CD14-positive monocyte (primary cell): ENCODE measurements around the gene ARMC9. TPM values are rescaled to one million over a fixed set of nuclear protein-coding genes. Genes with fewer than 3 reads are reported as not detected.

ENCODE experiments used
- DNase-seq, 3 donors: peaks; one replicate each; pipeline ENCODE4 v3.0.0-alpha.2; 2011 to 2022
- H2AFZ ChIP-seq: 2 replicates; pipeline ENCODE4 v1.6.0; 2012; ENCODE audit warnings: mild to moderate bottlenecking, low read depth, low read length, inconsistent platforms; ENCODE audit not compliant: insufficient read depth, poor library complexity, severe bottlenecking
- H3K27ac ChIP-seq, 2 donors: 1 replicate in 1 of 2; 2 replicates in 1 of 2; pipeline ENCODE4 v1.5.1; 2012 to 2013; ENCODE audit warnings: low read length in 2 of 2, control low read depth in 1 of 2, inconsistent platforms in 1 of 2, low read depth in 1 of 2, mild to moderate bottlenecking in 1 of 2
- H3K27me3 ChIP-seq, 2 donors: one replicate each; pipeline versions ENCODE4 v1.6.0 to v1.6.1; 2011 to 2013; ENCODE audit warnings: low read length in 2 of 2; ENCODE audit not compliant: control insufficient read depth in 2 of 2, insufficient read depth in 2 of 2
- H3K36me3 ChIP-seq, 2 donors: replicated peaks in 1 of 2; 1 replicate in 1 of 2; 2 replicates in 1 of 2; pipeline versions ENCODE4 v1.5.1 to v1.6.1; 2012 to 2013; ENCODE audit warnings: low read length in 2 of 2, control low read depth in 1 of 2, inconsistent platforms in 1 of 2, mild to moderate bottlenecking in 1 of 2; ENCODE audit not compliant: insufficient read depth in 2 of 2, control insufficient read depth in 1 of 2
- H3K4me1 ChIP-seq, 2 donors: 1 replicate in 1 of 2; 2 replicates in 1 of 2; pipeline versions ENCODE4 v1.5.1 to v1.6.1; 2012 to 2013; ENCODE audit warnings: low read length in 2 of 2, control low read depth in 1 of 2, inconsistent platforms in 1 of 2, mild to moderate bottlenecking in 1 of 2, moderate library complexity in 1 of 2; ENCODE audit not compliant: insufficient read depth in 2 of 2, control insufficient read depth in 1 of 2
- H3K4me2 ChIP-seq: replicated peaks from 2 replicates; pipeline ENCODE3; 2012; ENCODE audit warnings: low read length, moderate library complexity, mild to moderate bottlenecking; ENCODE audit not compliant: poor library complexity, severe bottlenecking; ENCODE audit errors: extremely low read depth
- H3K4me3 ChIP-seq, 3 experiments: fragments of 200-600 bp in 1 of 3; sonication (generic) in 1 of 3; replicated peaks in 1 of 3; 1 replicate in 2 of 3; 2 replicates in 1 of 3; pipeline ENCODE4 v1.5.1; 2011 to 2013; ENCODE audit warnings: low read length in 3 of 3, mild to moderate bottlenecking in 3 of 3, control low read depth in 2 of 3, low read depth in 2 of 3, inconsistent platforms in 1 of 3, moderate library complexity in 1 of 3
- H3K79me2 ChIP-seq: 2 replicates; pipeline ENCODE4 v1.6.0; 2012; ENCODE audit warnings: mild to moderate bottlenecking, control low read depth, inconsistent platforms, low read length, moderate library complexity; ENCODE audit not compliant: insufficient read depth
- H3K9ac ChIP-seq: 2 replicates; pipeline ENCODE4 v1.6.0; 2017; ENCODE audit warnings: low read length, mild to moderate bottlenecking; ENCODE audit not compliant: insufficient read depth, poor library complexity, severe bottlenecking
- H3K9me3 ChIP-seq, 2 donors: replicated peaks in 1 of 2; 1 replicate in 1 of 2; 2 replicates in 1 of 2; pipeline versions ENCODE4 v1.5.1 to v1.6.1; 2012 to 2013; ENCODE audit warnings: low read length in 2 of 2, control low read depth in 1 of 2; ENCODE audit not compliant: control insufficient read depth in 1 of 2, insufficient read depth in 1 of 2
- H4K20me1 ChIP-seq: 2 replicates; pipeline ENCODE4 v1.6.0; 2012; ENCODE audit warnings: mild to moderate bottlenecking, low read length, control low read depth, moderate library complexity; ENCODE audit not compliant: insufficient read depth
- H3K27ac Mint-ChIP-seq, 7 donors: one replicate each; pipeline ENCODE4 v1.8.0; 2020; ENCODE audit warnings: mild to moderate bottlenecking in 7 of 7, mixed read lengths in 7 of 7, moderate library complexity in 6 of 7, inconsistent platforms in 2 of 7
- H3K27me3 Mint-ChIP-seq, 3 donors: one replicate each; pipeline ENCODE4 v1.8.0; 2021 to 2022; ENCODE audit warnings: low read depth in 3 of 3, mild to moderate bottlenecking in 3 of 3, mixed read lengths in 3 of 3, moderate library complexity in 3 of 3, inconsistent platforms in 1 of 3
- H3K36me3 Mint-ChIP-seq, 2 donors: one replicate each; pipeline ENCODE4 v1.8.0; 2020; ENCODE audit warnings: mixed read lengths in 2 of 2, inconsistent platforms in 1 of 2, mild to moderate bottlenecking in 1 of 2
- H3K4me1 Mint-ChIP-seq: one replicate; pipeline ENCODE4 v1.8.0; 2020; ENCODE audit warnings: mild to moderate bottlenecking, mixed read lengths
- H3K4me3 Mint-ChIP-seq, 2 donors: one replicate each; pipeline ENCODE4 v1.8.0; 2020; ENCODE audit warnings: mild to moderate bottlenecking in 2 of 2, mixed read lengths in 2 of 2, moderate library complexity in 1 of 2
- H3K9me3 Mint-ChIP-seq, 7 donors: one replicate each; pipeline ENCODE4 v1.8.0; 2020 to 2022; ENCODE audit warnings: mixed read lengths in 7 of 7, mild to moderate bottlenecking in 6 of 7, moderate library complexity in 6 of 7, inconsistent platforms in 2 of 7
- WGBS: methylation state at CpG from one replicate; pipeline ENCODE4 v1.1.5; 2013; ENCODE audit warnings: missing lambda C conversion rate; ENCODE audit not compliant: insufficient coverage; 5-methylcytosine and 5-hydroxymethylcytosine counted together
- intact Hi-C, 2 donors: fragments of 100-400 bp; cut with micrococcal nuclease; formaldehyde crosslinking; loops; one replicate each; pipeline versions ENCODE4 v1.15.0 to v1.15.1; 2023
- polyA plus RNA-seq, 3 donors: library from polyadenylated mRNA; depleted of rRNA in 1 of 3; unstranded in 2 of 3; stranded (reverse) in 1 of 3; fragments of 300-500 nt in 2 of 3; fragments of >200 nt in 1 of 3; fragmentation: Illumina TruSeq in 2 of 3; gene quantifications; 1 replicate in 2 of 3; 2 replicates in 1 of 3; pipeline ENCODE4 v1.2.3, GENCODE V29; 2012 to 2021
- TF ChIP-seq, protein P1 (sequence below): fragments of 200-600 bp; IDR thresholded peaks from one replicate; pipeline ENCODE4 v1.8.0; 2022; ENCODE audit warnings: antibody characterized with exemption, mild to moderate bottlenecking

ARMC9 gene
- polyA plus RNA-seq, 3 donors = 0.07 to 0.27 TPM; not detected in 1

DNA sequence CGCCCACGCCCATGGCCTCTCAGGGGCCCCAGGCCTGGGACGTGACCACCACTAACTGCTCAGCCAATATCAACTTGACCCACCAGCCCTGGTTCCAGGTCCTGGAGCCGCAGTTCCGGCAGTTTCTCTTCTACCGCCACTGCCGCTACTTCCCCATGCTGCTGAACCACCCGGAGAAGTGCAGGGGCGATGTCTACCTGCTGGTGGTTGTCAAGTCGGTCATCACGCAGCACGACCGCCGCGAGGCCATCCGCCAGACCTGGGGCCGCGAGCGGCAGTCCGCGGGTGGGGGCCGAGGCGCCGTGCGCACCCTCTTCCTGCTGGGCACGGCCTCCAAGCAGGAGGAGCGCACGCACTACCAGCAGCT is 199.5 kb downstream of the ARMC9 start:
- TF ChIP-seq, protein P1, sequence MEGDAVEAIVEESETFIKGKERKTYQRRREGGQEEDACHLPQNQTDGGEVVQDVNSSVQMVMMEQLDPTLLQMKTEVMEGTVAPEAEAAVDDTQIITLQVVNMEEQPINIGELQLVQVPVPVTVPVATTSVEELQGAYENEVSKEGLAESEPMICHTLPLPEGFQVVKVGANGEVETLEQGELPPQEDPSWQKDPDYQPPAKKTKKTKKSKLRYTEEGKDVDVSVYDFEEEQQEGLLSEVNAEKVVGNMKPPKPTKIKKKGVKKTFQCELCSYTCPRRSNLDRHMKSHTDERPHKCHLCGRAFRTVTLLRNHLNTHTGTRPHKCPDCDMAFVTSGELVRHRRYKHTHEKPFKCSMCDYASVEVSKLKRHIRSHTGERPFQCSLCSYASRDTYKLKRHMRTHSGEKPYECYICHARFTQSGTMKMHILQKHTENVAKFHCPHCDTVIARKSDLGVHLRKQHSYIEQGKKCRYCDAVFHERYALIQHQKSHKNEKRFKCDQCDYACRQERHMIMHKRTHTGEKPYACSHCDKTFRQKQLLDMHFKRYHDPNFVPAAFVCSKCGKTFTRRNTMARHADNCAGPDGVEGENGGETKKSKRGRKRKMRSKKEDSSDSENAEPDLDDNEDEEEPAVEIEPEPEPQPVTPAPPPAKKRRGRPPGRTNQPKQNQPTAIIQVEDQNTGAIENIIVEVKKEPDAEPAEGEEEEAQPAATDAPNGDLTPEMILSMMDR = no peak
- H3K27ac Mint-ChIP-seq = no peak overlapping the region
- peaks cover 14 to 29% (median 17%) of the 10 kb centered on the region in 3 donors for H3K27me3 Mint-ChIP-seq

DNA sequence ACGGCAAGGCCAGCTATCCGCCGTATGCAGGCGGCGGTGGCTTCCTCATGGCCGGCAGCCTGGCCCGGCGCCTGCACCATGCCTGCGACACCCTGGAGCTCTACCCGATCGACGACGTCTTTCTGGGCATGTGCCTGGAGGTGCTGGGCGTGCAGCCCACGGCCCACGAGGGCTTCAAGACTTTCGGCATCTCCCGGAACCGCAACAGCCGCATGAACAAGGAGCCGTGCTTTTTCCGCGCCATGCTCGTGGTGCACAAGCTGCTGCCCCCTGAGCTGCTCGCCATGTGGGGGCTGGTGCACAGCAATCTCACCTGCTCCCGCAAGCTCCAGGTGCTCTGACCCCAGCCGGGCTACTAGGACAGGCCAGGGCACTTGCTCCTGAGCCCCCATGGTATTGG is 200.2 kb downstream of the ARMC9 start:
- Mint-ChIP-seq H3K27me3 (peaks cover 14 to 27% (median 17%) of the 10 kb centered on the region in 3 donors), H3K27ac (no peak overlapping the region), H3K36me3 (no peaks in the 10 kb centered on the region), H3K9me3 (peaks cover 0 to 6% (median 2%) of the 10 kb centered on the region in 7 donors), H3K4me3 (no peak overlapping the region), H3K4me1 (peaks cover 23% of the 10 kb centered on the region)
- Histone ChIP-seq H3K9ac (no peak overlapping the region), H2AFZ (no peak overlapping the region), H3K9me3 (no peaks in the 10 kb centered on the region), H3K4me3 (no peak overlapping the region), H3K27ac (no peak overlapping the region), H3K4me1 (peaks cover 16 to 20% of the 10 kb centered on the region in 2 donors), H3K36me3 (no peaks in the 10 kb centered on the region), H4K20me1 (no peaks in the 10 kb centered on the region), H3K27me3 (peaks cover 0 to 10% of the 10 kb centered on the region in 2 donors), H3K79me2 (peaks cover 9% of the 10 kb centered on the region), H3K4me2 (no peak overlapping the region)
- TF ChIP-seq, protein P1 = no peak
- 93% methylated on average over 27 of the region's 27 CpGs for WGBS
- DNase-seq = no peak
- intact Hi-C loops = no loop called here

More for the DNA sequence above, 199.5 kb downstream of the ARMC9 start:
- Histone ChIP-seq H3K9me3 (no peaks in the 10 kb centered on the region), H3K4me1 (peaks cover 22 to 27% of the 10 kb centered on the region in 2 donors), H3K4me2 (no peak overlapping the region), H3K9ac (no peak overlapping the region), H3K79me2 (peaks cover 9% of the 10 kb centered on the region), H4K20me1 (no peaks in the 10 kb centered on the region), H3K27me3 (peaks cover 0 to 10% of the 10 kb centered on the region in 2 donors), H3K4me3 (no peak overlapping the region), H2AFZ (no peak overlapping the region), H3K27ac (no peak overlapping the region), H3K36me3 (no peaks in the 10 kb centered on the region)
- Mint-ChIP-seq H3K9me3 (peaks cover 0 to 6% (median 2%) of the 10 kb centered on the region in 7 donors), H3K4me1 (peaks cover 29% of the 10 kb centered on the region), H3K36me3 (no peaks in the 10 kb centered on the region), H3K4me3 (no peak overlapping the region)
- WGBS = 96% methylated on average over 28 of the region's 28 CpGs
- DNase-seq = no peak
- intact Hi-C loops = no loop called here
